ENCODE measurements around the gene MGAT5.

Gene MGAT5

GRCh38 chr2:134333646-134334189 is 79.8 kb downstream of the MGAT5 start:
- no peak for DNase-seq (ENCODE audit: low read depth in 2 of 2, low spot score in 1 of 2)

GRCh38 chr2:134334542-134335353 is 80.9 kb downstream of the MGAT5 start:
- DNase-seq (ENCODE audit: low read depth in 2 of 2, low spot score in 1 of 2), result no peak

- DNase-seq (ENCODE audit: low read depth in 2 of 2, low spot score in 1 of 2), result no peak
These were observed 81.7 kb downstream of the MGAT5 start for GRCh38 chr2:134335601-134336000.

GRCh38 chr2:134336352-134336751 is 82.5 kb downstream of the MGAT5 start:
- no peak for DNase-seq (ENCODE audit: low read depth in 2 of 2, low spot score in 1 of 2)

GRCh38 chr2:134336921-134337320 is 83.0 kb downstream of the MGAT5 start:
- no peak for DNase-seq (ENCODE audit: low read depth in 2 of 2, low spot score in 1 of 2)

GRCh38 chr2:134337631-134338030 is 83.8 kb downstream of the MGAT5 start:
- no peak for DNase-seq (ENCODE audit: low read depth in 2 of 2, low spot score in 1 of 2)

- DNase-seq (ENCODE audit: low read depth in 2 of 2, low spot score in 1 of 2), result no peak
These were observed 84.3 kb downstream of the MGAT5 start for GRCh38 chr2:134338208-134338607.

- no peak for DNase-seq (ENCODE audit: low read depth in 2 of 2, low spot score in 1 of 2)
These were observed 87.6 kb downstream of the MGAT5 start for GRCh38 chr2:134341476-134341875.

GRCh38 chr2:134344954-134345697 is 91.3 kb downstream of the MGAT5 start:
- no peak for DNase-seq (ENCODE audit: low read depth in 2 of 2, low spot score in 1 of 2)

- DNase-seq (ENCODE audit: low read depth in 2 of 2, low spot score in 1 of 2), result no peak
These were observed 92.3 kb downstream of the MGAT5 start for GRCh38 chr2:134346141-134346540.

GRCh38 chr2:134347756-134348155 is 93.9 kb downstream of the MGAT5 start:
- no peak for DNase-seq (ENCODE audit: low read depth in 2 of 2, low spot score in 1 of 2)

- DNase-seq (ENCODE audit: low read depth in 2 of 2, low spot score in 1 of 2), result no peak
These were observed 94.4 kb downstream of the MGAT5 start for GRCh38 chr2:134348239-134348638.

GRCh38 chr2:134348760-134349159 is 94.9 kb downstream of the MGAT5 start:
- DNase-seq (ENCODE audit: low read depth in 2 of 2, low spot score in 1 of 2), result no peak

GRCh38 chr2:134351016-134351415 is 97.1 kb downstream of the MGAT5 start:
- DNase-seq (ENCODE audit: low read depth in 2 of 2, low spot score in 1 of 2), result no peak

GRCh38 chr2:134351899-134352298 is 98.0 kb downstream of the MGAT5 start:
- no peak for DNase-seq (ENCODE audit: low read depth in 2 of 2, low spot score in 1 of 2)

- no peak for DNase-seq (ENCODE audit: low read depth in 2 of 2, low spot score in 1 of 2)
These were observed 99.0 kb downstream of the MGAT5 start for GRCh38 chr2:134352844-134353243.

- no peak for DNase-seq (ENCODE audit: low read depth in 2 of 2, low spot score in 1 of 2)
These were observed 100.7 kb downstream of the MGAT5 start for GRCh38 chr2:134354611-134355010.

- no peak for DNase-seq (ENCODE audit: low read depth in 2 of 2, low spot score in 1 of 2)
These were observed 103.9 kb downstream of the MGAT5 start for GRCh38 chr2:134357814-134358213.

GRCh38 chr2:134359367-134360081 is 105.7 kb downstream of the MGAT5 start:
- DNase-seq (ENCODE audit: low read depth in 2 of 2, low spot score in 1 of 2), result no peak

- no peak for DNase-seq (ENCODE audit: low read depth in 2 of 2, low spot score in 1 of 2)
These were observed 107.0 kb downstream of the MGAT5 start for GRCh38 chr2:134360745-134361487.

GRCh38 chr2:134361648-134362047 is 107.8 kb downstream of the MGAT5 start:
- no peak for DNase-seq (ENCODE audit: low read depth in 2 of 2, low spot score in 1 of 2)

Measured in stimulated activated CD8-positive, alpha-beta memory T cell treated with anti-CD3 and anti-CD28 coated beads, Interleukin-4, amount 100 ng/mL, for 1 hour (primary cell).